Testis (tissue), 3 donors: ENCODE results near the gene VPS18. TPM values are rescaled to one million over a fixed set of nuclear protein-coding genes. Genes with fewer than 3 reads are reported as not detected.

Source experiments
- DNase-seq: peaks from one replicate; pipeline ENCODE4 v3.0.0-alpha.2; 2019
- H3K27ac ChIP-seq, 2 donors: fragments of 200-600 bp; sonication (generic); one replicate each; pipeline ENCODE4 v1.5.1; 2019
- H3K27me3 ChIP-seq: fragments of 200-600 bp; sonication (generic); one replicate; pipeline ENCODE4 v1.5.1; 2019
- H3K36me3 ChIP-seq: fragments of 200-600 bp; sonication (generic); one replicate; pipeline ENCODE4 v1.5.1; 2017; ENCODE audit warnings: low read depth; ENCODE audit errors: missing control alignments
- H3K4me1 ChIP-seq: fragments of 200-600 bp; sonication (generic); one replicate; pipeline ENCODE4 v1.5.1; 2019
- H3K4me3 ChIP-seq, 2 donors: fragments of 200-600 bp; sonication (generic); one replicate each; pipeline ENCODE4 v1.5.1; 2017 to 2019
- H3K9me3 ChIP-seq: fragments of 200-600 bp; sonication (generic); one replicate; pipeline ENCODE4 v1.5.1; 2017
- POLR2A ChIP-seq: fragments of 450-650 bp; IDR thresholded peaks from one replicate; pipeline ENCODE4 v1.6.1; 2017; ENCODE audit warnings: antibody characterized with exemption, mild to moderate bottlenecking, moderate library complexity
- WGBS, 2 donors: methylation state at CpG; one replicate each; pipeline ENCODE4 v1.1.5; 2018; 5-methylcytosine and 5-hydroxymethylcytosine counted together
- intact Hi-C: fragments of 100-400 bp; cut with DNase I; formaldehyde crosslinking; loops from one replicate; pipeline ENCODE4 v1.15.1; 2023; ENCODE audit warnings: low total_unique reads
- polyA plus RNA-seq: library from polyadenylated mRNA; stranded (reverse); fragments of 350-450 nt; fragmentation: Illumina TruSeq; extraction: RNeasy Lipid Tissue Mini Kit (QIAGEN cat#74804); gene quantifications from one replicate; pipeline ENCODE4 v1.2.3, GENCODE V29; 2014; ENCODE audit warnings: low read depth, low replicate concordance; ENCODE audit not compliant: insufficient read depth
- total RNA-seq, 2 donors: library from RNA; depleted of rRNA; stranded (reverse); fragments of >200 nt; gene quantifications; one replicate each; pipeline ENCODE4 v1.2.3, GENCODE V29; 2016
- TF ChIP-seq, protein P1 (sequence below), 3 experiments: fragments of 450-650 bp in 2 of 3; fragments of 200-600 bp in 1 of 3; sonication (generic) in 1 of 3; IDR thresholded peaks; one replicate each; pipeline ENCODE4 v1.5.1; 2016 to 2019; ENCODE audit warnings: antibody characterized with exemption in 3 of 3, mild to moderate bottlenecking in 2 of 3, moderate library complexity in 1 of 3

Gene VPS18
- total and polyA plus RNA-seq, 3 donors from 2014 or later: 16.3 to 33.4 (median 25.5) TPM

DNA sequence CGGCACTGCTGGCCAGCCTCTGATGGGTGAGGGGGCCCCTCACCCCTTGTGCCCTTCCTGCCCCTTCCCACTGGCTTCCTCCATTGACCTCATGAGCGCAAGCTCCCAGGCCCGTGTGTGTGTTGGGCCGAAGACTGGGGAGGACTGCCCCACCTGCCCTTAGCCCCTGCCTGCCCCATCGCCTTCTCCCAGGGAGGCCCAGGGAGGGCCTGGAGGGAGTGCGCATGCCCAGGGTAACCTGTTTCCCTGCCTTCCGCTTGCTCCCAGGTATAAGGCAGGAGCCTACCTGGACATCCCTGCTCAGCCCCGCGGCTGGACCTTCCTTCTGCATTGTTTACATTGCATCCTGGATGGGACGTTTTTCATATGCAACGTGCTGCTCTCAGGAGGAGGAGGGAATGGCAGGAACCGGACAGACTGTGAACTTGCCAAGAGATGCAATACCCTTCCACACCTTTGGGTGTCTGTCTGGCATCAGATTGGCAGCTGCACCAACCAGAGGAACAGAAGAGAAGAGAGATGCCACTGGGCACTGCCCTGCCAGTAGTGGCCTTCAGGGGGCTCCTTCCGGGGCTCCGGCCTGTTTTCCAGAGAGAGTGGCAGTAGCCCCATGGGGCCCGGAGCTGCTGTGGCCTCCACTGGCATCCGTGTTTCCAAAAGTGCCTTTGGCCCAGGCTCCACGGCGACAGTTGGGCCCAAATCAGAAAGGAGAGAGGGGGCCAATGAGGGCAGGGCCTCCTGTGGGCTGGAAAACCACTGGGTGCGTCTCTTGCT, 43.7 kb downstream of the VPS18 start:
- no peak overlapping the region for H3K4me3 ChIP-seq
- peaks cover 10% of the 10 kb centered on the region for H3K4me1 ChIP-seq
- H3K36me3 ChIP-seq: no peaks in the 10 kb centered on the region
- TF ChIP-seq, protein P1, sequence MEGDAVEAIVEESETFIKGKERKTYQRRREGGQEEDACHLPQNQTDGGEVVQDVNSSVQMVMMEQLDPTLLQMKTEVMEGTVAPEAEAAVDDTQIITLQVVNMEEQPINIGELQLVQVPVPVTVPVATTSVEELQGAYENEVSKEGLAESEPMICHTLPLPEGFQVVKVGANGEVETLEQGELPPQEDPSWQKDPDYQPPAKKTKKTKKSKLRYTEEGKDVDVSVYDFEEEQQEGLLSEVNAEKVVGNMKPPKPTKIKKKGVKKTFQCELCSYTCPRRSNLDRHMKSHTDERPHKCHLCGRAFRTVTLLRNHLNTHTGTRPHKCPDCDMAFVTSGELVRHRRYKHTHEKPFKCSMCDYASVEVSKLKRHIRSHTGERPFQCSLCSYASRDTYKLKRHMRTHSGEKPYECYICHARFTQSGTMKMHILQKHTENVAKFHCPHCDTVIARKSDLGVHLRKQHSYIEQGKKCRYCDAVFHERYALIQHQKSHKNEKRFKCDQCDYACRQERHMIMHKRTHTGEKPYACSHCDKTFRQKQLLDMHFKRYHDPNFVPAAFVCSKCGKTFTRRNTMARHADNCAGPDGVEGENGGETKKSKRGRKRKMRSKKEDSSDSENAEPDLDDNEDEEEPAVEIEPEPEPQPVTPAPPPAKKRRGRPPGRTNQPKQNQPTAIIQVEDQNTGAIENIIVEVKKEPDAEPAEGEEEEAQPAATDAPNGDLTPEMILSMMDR (IDR thresholded peaks at IDR 0.05): peak; percentile 23 to 41 (median 31)
- TF ChIP-seq POLR2A: no peak
- no peak overlapping the region for H3K27ac ChIP-seq
- H3K9me3 ChIP-seq: no peaks in the 10 kb centered on the region
- no peaks in the 10 kb centered on the region for H3K27me3 ChIP-seq
- peak; percentile 70 for DNase-seq
- 78 to 95% methylated on average over 9 to 19 of the region's 19 CpGs for WGBS, 2 donors
- intact Hi-C loops: no loop called here

DNA sequence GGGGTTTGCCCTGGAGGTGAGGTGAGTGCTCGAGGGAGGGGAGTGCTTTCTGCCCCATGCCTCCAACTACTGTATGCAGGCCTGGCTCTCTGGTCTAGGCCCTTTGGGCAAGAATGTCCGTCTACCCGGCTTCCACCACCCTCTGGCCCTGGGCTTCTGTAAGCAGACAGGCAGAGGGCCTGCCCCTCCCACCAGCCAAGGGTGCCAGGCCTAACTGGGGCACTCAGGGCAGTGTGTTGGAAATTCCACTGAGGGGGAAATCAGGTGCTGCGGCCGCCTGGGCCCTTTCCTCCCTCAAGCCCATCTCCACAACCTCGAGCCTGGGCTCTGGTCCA, 44.3 kb downstream of the VPS18 start:
- intact Hi-C loops: no loop called here

GRCh38 chr15:40940296-40940801, 46.1 kb downstream of the VPS18 start:
- 33 to 45% methylated on average over 6 to 15 of the region's 15 CpGs for WGBS, 2 donors
- intact Hi-C loops: loop anchor here (10.0 kb wide), 1 partner anchor 84 kb away; no protein-coding TSS in a partner anchor
- Histone ChIP-seq H3K4me1 (peaks cover 10% of the 10 kb centered on the region), H3K9me3 (no peaks in the 10 kb centered on the region), H3K27me3 (no peaks in the 10 kb centered on the region), H3K4me3 (no peak overlapping the region), H3K27ac (peak overlapping the region in 1 of 2 donors; percentile 14), H3K36me3 (no peaks in the 10 kb centered on the region)
- no peak for DNase-seq
- TF ChIP-seq POLR2A: no peak
- TF ChIP-seq, protein P1 (IDR thresholded peaks at IDR 0.05): no peak

More for the DNA sequence above, 44.3 kb downstream of the VPS18 start:
- H3K9me3 ChIP-seq: no peaks in the 10 kb centered on the region
- H3K27ac ChIP-seq: no peak overlapping the region
- H3K36me3 ChIP-seq: no peaks in the 10 kb centered on the region
- H3K27me3 ChIP-seq: no peaks in the 10 kb centered on the region
- H3K4me3 ChIP-seq: no peak overlapping the region
- TF ChIP-seq, protein P1 (IDR thresholded peaks at IDR 0.05): no peak
- TF ChIP-seq POLR2A: no peak
- DNase-seq: no peak
- peaks cover 10% of the 10 kb centered on the region for H3K4me1 ChIP-seq
- WGBS, 2 donors: 92 to 93% methylated on average over 6 of the region's 6 CpGs

GRCh38 chr15:40941068-40941527, 46.8 kb downstream of the VPS18 start:
- no peaks in the 10 kb centered on the region for H3K36me3 ChIP-seq
- peak overlapping the region in 1 of 2 donors; percentile 56 for H3K27ac ChIP-seq
- DNase-seq: no peak
- H3K27me3 ChIP-seq: no peaks in the 10 kb centered on the region
- no peaks in the 10 kb centered on the region for H3K9me3 ChIP-seq
- TF ChIP-seq, protein P1 (IDR thresholded peaks at IDR 0.05): no peak
- no peak for TF ChIP-seq POLR2A
- peaks cover 10% of the 10 kb centered on the region for H3K4me1 ChIP-seq
- WGBS, 2 donors: 9 to 38% methylated on average over 1 to 7 of the region's 7 CpGs
- H3K4me3 ChIP-seq: peak overlapping the region; percentile 58 to 60
- intact Hi-C loops: loop anchor here (10.0 kb wide), 1 partner anchor 84 kb away; no protein-coding TSS in a partner anchor
